HL-60/S4 treated with phorbol 12-myristate 13-acetate at 8.2 ng/mL for 4 days and 3 days (cell line): ENCODE measurements around the gene ARHGAP10.

Source experiments
- in situ Hi-C: fragments of 300-500 bp; cut with MboI; formaldehyde crosslinking; loops from 2 replicates; pipeline ENCODE4 v1.15.0; 2022; ENCODE audit warnings: low sequenced_read_pairs

ARHGAP10 gene

DNA sequence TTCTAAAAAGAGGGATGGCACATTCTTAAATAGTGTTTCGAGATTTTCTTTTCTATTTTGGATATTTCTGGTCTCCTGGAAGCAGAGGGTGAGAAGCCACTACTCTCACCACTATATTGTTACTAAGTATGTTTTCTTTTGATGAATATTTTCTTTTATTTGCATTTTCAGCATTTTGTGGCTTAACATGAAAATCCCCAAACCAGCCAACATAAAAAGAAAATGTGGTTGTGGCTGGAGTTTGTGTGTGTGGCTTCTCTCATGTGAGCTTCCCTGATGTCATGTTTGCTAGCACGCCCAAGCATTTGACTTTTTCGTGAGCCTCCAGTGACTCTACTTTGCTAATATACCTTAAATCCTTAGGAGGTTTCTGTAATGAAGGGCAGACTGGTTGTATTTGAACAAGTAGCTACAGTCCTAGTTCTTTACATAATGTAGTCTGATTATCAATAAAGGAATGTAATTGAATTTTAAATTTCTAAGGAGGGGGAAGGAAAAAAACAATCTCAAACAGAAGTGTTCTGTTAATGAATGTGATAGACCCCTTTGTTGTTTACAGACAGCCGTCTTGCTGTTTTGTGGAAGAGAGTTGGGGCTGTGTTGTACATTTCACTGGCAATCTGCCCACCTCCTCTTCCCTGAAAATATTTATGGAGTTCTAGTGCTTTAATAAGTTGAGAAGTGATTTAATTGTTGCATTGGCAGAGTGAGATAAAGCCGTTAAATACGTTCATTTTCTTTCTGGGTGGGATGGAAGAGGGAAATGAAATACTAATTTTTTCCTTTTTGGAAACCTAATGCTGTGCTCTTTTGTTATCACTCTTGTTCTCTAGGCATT, 114.6 kb downstream of the ARHGAP10 start:
- in situ Hi-C loops = no loop called here

DNA sequence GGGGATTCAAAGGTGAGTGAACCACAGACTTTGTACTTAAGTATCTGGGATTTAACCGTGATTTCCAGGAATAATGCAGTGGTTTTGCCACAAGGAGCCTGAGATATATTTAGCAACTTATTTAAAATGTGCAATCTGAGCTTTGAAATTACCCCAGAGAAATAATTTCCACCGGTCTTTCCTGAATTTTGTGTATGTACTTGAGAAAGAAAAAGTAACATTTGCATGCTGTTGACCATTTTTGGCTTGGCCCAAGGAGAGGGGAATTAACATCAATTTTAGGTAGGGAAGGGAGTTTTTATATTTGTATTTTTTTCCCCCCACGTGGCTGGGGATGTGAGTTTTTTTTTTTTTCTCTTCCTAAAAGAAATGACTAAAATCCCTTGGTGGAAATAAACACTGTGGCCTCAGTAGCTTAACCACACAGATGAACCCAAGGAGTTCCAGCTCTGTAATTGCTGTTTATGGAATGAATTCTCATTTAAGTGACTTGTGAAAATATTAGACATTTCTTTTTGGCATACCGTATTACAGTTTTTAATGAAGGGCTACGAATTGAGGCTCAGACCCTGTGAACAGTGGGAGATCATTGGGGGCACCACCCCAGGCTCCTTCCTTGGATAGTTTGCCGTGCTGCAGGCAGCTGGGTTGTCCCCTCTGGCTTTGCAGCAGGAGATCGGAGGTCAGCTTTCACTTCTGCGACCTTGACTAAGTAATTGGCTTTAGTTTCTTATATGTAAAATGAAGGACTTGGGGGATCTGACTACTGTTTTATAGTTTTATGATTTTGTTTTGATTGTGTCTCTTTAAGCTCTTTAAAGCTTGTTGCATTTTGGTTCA, 116.1 kb downstream of the ARHGAP10 start:
- in situ Hi-C loops = no loop called here

DNA sequence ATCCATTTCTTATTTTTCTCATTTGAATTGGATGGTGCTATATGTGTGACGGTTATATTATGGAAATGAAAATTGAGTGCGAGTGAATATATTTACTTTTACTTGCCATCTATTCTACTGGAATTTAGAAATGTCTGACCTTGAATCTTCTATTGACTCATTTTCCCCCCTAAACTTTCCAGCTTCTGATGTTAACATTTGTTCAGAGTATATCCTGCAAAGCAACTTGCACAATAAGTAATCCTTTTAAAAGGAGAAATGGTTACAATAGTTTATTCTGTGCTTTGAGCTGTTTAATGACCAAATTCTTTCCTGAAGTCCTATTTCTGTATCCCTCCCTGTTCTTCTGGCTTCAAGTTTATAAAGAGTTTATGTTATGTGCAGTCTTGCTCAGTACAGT, 116.7 kb downstream of the ARHGAP10 start:
- in situ Hi-C loops = no loop called here

DNA sequence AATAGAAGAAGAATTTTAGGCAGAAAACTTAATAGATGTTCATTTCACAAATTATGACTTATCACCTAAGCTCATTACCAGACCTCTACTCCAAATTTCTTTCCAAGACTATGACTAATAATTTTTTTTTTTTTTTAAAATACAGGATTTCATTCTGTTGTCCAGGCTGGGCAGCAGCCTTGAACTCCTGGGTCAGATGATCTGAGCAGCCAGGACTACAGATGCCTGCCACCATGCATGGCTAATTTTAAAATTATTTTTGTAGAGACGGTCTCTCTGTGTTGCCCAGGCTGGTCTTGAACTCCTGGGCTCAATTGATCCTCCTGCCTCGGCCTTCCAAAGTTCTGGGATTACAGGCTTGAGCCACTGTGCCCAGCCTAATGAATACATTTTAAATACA, 119.2 kb downstream of the ARHGAP10 start:
- in situ Hi-C loops = loop anchor here (25.0 kb wide), 1 partner anchor 139 kb away; no protein-coding TSS in a partner anchor

DNA sequence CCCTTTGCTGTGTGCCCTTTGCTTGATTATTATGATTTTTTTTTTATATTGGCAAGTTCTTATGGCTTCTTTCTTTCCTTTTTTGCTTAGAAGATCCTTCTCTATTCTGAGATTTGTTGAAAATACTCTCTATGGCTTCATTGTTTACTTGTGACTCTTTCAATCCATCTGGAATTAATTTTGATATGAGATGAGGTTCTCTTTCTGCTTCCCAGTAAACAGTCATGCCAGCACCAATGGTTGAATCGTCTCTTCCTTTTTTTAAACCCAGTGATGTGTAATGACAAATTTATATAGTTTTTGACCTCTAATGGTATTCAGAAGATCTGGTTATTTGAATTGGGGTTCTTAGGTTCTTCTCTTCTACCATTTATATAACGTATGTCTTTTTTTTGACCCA, 121.8 kb downstream of the ARHGAP10 start:
- in situ Hi-C loops = loop anchor here (25.0 kb wide), 1 partner anchor 141 kb away; no protein-coding TSS in a partner anchor

DNA sequence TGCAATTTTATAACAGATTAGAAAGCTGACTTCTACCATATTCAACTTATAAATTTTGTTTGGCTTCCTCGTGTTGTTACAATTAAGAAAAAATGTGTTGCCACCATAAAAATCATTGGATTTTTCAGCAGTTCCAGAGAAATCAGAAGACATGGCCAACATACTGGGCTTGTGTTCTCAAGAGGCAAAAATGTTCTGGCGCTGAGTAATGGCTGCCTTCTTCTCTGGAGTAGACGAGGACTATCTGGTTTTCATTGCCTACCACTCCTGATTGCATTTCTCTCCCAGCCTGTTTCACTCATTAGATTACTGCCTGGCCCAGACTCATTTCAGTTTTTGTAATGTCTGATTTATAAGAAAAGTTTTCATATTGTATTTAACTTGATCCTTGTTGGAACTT, 122.3 kb downstream of the ARHGAP10 start:
- in situ Hi-C loops = loop anchor here (25.0 kb wide), 1 partner anchor 142 kb away; no protein-coding TSS in a partner anchor

DNA sequence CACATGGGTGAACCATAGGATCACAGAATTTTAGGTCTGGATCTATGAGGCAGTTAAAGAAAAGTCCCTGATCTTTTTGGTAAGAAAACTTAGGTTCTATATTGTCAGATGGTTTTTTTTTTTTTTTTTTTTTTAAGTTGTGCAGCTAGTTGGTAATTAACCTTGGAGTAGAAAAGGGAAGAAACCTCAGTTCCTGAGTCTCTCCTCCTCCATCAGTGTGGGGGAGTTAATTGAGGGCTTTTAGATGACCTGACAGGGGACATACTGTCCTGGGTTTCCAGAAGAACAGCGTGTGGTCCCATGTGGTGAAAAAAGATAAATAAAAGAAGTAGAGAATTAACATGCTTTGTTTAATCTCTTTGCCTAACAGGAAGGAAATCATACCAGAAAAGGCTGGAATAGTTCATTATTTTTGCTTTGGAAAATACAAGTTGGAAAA, 123.7 kb downstream of the ARHGAP10 start:
- in situ Hi-C loops = loop anchor here (25.0 kb wide), 1 partner anchor 143 kb away; no protein-coding TSS in a partner anchor

DNA sequence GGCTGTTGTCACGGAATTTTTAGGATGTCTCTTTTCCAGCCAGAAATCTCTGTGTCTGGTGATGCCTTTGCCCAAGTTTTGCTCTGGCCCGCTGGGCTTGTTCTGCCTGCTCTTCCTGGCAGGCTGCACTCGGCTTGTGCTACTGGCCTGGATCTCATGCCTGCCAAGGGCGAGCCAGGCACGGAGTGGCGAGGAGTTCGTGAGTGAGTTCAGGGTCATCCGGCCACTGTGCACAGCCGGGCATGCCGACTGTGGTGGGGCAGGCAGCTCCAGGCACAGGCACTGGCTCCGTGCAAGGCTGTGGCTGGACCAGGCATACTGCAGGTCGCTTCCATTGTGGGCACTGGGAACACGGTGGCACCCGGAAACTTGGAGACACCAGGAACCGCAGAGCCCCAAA, 129.1 kb downstream of the ARHGAP10 start:
- in situ Hi-C loops = loop anchor here (25.0 kb wide), 1 partner anchor 149 kb away; no protein-coding TSS in a partner anchor

DNA sequence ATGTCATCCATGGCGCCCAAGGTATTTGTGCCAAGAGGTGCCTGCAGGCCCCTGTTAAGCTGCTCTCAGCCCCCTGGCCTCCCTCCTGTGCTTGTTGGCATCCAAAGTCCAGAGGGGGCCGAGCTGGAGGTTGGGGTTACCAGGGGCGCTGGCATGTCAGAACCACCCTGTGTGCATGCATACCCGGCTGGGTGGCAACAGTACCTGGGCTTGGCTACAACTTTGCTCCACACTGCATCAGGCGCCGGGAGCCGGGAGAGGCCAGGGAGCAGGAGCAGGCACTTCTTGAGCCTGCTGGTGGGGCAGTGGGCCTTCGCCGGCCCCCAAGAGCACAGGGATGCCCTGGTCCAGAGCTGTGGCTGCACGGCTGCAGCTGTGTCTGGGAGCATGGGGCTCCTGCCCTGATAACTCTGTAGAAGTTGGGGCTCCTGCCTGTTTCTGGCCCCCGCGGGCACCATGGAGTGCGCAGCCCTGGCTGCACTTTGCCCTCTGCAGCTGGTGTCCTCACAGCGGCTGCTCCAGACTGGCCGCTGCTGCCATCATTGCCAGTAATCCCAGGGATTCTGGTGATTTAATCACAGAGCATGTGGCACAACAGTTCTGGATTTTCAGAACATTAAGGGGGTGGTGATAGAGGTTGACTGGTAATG, 130.3 kb downstream of the ARHGAP10 start:
- in situ Hi-C loops = loop anchor here (25.0 kb wide), 1 partner anchor 150 kb away; no protein-coding TSS in a partner anchor

DNA sequence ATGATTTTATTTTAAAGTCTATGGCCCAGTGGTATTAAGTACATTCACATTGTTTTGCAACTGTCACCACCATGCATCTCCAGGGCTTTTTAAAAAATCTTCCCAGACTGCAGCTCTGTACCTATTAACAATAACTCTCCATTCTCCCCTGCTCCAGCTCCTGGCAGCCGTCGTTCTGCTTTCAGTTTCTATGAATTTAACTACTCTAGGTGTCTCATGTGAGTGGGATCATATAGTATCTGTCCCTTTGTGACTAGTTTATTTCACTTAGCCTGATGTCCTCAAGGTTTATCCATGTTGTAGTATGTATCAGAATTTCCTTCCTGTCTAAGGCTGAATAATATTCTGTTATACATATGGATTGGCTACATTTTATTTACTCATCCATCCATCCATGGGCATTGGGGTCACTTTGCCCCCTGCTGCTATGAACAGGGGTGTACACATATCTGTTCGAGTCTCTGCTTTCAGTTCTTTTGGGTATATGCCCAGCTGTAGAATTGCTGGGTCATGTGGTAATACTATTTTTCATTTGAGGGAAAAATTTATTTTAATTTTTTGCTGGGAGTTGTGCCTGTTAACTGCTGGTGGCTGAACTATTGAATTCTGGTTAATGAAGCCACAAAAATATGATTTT, 131.3 kb downstream of the ARHGAP10 start:
- in situ Hi-C loops = loop anchor here (25.0 kb wide), 1 partner anchor 151 kb away; no protein-coding TSS in a partner anchor

DNA sequence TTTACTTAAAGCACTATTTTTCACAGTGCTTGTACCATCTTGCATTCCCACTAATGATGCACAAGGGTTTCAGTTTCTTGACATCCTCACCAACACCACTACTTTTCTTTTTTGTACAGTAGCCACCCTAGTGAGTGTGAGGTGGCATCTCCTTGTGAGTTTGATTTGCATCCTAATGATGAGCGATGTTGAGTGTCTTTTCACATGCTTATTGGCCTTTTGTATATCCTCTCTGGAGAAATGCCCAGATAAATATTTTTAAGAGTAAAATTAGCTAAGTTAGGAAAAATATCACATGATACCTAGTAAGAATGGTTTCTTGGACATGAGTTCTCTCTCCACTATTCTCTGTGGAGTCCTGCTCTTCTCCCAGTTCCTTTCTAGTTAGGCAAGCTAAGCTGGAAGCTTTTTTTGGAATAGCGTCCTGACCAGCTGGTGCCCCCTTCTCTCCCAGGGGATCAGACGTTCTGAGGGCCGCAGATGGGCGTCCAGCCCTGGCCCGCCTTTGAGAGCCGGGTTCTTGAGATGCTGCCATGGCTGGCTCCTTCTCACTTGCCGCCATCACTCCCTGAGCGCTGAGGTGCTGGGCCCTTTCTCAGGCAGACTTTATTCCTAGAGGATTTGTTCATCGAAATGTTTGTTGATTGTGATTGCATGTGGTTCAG, 132.1 kb downstream of the ARHGAP10 start:
- in situ Hi-C loops = loop anchor here (25.0 kb wide), 1 partner anchor 152 kb away; no protein-coding TSS in a partner anchor

DNA sequence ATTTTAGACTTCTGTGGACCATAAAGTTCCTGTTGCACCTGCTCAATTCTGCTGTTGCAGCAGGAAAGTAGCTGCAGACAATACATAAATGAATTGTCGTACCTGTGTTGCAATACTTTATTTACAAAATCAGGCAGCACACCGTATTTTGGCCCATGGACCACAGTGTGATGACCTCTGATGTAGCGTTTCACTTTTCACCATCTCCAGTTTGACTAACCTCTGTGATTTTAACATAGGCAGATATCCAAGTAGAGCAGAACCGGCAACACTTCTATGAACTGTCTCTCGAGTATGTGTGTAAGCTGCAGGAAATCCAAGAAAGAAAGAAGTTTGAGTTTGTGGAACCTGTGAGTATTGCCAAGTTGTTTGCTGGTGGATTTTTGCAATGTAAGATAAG, 132.7 kb downstream of the ARHGAP10 start:
- in situ Hi-C loops = loop anchor here (25.0 kb wide), 1 partner anchor 152 kb away; no protein-coding TSS in a partner anchor

DNA sequence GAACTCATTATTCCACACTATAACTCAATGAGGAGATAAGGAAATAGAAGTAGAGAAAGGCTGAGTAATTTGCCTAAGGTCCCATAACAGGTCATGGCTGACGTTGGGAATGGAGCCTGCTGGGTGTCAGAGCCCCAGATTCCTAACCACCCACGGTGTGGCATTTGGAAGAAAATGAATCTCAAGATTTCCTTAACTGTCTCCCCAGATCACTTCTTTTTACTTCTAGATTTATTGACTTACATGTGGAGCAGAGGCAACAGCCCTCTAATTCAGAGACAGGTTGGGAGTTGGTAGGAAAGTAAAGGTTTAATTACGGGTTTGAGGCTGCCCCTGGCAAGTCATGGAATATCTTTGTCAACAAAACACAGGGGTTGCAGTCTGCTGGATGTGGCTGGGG, 134.0 kb downstream of the ARHGAP10 start:
- in situ Hi-C loops = loop anchor here (25.0 kb wide), 1 partner anchor 154 kb away; no protein-coding TSS in a partner anchor

DNA sequence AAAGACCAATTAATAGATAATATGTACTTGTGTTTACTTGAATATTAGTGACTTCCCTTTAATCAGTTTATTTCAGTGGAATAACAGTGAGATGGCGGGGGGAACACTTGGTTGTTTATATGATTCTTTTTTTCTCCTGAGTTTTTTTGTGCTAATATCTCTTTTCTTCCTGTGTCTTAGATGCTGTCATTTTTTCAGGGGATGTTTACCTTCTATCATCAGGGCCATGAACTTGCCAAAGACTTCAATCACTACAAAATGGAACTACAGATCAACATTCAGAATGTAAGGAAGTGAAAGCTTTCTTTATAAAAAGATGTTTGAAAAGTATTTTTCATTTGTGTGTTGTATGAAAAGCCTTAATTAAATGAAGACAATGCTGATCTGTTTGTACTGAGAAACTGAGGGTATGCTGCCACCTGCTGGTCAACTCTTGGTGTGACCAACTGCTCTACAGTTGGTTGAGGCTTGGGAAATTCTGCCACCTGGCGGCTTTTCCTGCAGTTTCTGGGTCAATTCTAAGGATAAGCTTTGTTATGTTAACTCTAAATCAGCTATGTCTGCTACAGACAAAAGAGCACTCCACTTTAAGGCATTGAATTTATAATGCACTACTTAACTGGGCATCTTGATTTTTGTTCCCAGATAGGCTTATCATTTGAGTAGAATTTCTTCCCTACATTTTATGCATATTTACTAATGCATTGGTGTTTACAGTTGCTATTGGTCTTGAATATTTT, 134.8 kb downstream of the ARHGAP10 start:
- in situ Hi-C loops = loop anchor here (25.0 kb wide), 1 partner anchor 154 kb away; no protein-coding TSS in a partner anchor

DNA sequence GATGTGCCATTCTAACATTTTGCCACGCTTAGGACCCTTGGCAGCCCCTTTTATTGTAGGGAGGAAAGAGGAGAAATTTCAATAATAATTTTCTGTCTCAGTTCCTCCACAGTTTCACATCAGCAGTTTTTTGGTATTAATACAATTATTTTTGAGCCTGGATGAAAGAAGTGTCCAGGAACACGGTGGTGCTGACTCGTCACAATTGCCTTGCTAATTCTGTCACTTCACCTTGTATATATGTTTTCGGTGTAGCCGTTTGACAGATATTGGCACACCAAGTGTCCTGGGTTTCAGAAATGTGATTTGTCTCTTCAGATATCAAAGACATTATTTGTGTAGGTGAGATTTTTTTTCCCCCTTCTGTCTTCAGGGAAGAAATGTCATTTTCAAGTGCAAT, 142.2 kb downstream of the ARHGAP10 start:
- in situ Hi-C loops = loop anchor here (25.0 kb wide), 1 partner anchor 162 kb away; no protein-coding TSS in a partner anchor

DNA sequence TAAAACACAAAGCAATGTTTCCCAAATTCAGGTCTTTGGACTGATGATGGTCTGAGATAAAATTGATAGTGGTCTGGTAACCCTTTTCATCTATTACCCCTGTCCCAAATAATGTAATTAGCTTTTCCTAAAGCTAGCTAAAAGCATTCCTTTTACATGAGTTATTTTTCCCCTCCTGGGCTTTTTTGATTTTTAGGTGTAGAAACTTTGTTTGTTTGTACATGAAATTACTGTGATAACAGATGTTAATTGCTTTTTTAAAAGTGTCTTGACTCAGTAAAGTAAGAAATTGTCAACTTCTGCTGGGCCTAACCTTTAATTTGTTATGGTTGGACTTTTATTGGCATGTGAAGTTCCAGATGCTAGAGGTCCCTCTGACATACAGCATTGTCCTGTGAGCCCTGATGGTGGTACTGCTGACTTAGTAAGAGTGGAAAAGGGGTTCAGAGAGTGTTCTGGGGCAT, 145.5 kb downstream of the ARHGAP10 start:
- in situ Hi-C loops = no loop called here

DNA sequence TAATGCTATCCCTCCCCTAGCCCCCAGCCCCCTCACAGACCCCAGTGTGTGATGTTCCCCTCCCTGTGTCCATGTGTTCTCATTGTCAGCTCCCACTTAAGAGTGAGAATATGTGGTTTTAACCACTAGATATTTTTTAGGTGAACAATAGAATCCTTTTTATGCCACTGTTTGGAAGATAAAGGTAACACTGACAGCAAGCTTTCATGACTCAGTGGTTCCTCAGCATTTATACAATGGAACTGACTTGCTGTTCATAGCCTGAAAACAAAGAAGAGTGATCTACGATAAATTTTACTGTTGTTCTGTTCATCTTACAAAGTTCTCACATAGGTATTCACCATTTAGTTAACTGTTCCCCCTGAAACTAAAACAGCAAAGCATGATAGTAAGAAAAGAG, 147.8 kb downstream of the ARHGAP10 start:
- in situ Hi-C loops = no loop called here

DNA sequence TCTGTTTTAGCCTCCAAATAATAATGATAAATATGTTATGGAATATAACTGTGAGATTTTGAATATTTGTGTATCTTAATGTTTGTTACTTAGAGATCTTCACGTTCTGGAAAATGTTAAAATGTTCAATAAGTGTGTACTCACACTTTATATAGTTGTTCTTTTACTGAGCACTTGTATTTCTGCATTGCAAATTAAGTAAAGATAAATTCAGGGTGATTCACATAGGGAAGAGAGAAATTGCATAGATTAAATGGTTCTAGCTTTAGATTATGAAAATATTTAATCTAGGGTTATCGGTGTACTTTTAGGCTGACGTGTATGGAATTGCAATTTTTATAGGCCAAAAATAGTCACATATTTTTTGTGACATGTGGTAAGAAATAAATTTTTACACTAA, 148.6 kb downstream of the ARHGAP10 start:
- in situ Hi-C loops = no loop called here

DNA sequence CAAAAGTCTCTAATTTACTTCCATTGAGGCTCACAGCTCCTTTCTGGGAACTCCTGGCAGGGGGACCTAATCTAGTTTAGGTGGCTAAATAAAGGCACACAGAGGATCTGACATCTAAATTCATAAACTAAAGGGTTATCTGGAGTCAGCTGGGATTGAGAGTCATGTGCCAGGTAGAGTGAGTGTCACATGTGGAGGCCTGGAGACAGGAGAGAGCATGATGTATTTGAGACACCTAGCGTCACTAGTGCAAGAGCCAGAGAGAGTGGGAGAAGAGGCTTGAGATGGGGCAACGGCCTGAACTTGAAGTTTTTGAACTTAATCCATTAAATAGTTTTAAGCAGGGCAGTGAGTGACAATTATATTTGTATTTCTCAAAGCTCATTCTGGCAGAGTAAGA, 152.6 kb downstream of the ARHGAP10 start:
- in situ Hi-C loops = no loop called here
